Cardiac fibroblast (primary cell): ENCODE results near the gene CCDC149.
A peak's percentile ranks its signal among the peaks of the same experiment; 100 is the strongest.

Experiments
- DNase-seq, 2 donors: peaks; one replicate each; pipeline versions ENCODE4 v3.0.0 to v3.0.0-alpha.2; 2010; ENCODE audit warnings: low read depth in 2 of 2
- H3K4me3 ChIP-seq, 2 donors: replicated peaks in 1 of 2; 1 replicate in 1 of 2; 2 replicates in 1 of 2; pipeline ENCODE4 v1.5.1; 2011; ENCODE audit warnings: low read depth in 2 of 2, low read length in 2 of 2, mild to moderate bottlenecking in 2 of 2, moderate library complexity in 1 of 2
- CTCF ChIP-seq: IDR thresholded peaks from one replicate; pipeline ENCODE4 v1.5.1; 2011; ENCODE audit warnings: low read depth, mild to moderate bottlenecking, low read length, inconsistent platforms

The CCDC149 gene

GRCh38 chr4:24887881-24888430 is 24.9 kb downstream of the CCDC149 start:
- TF ChIP-seq CTCF: no peak
- no peak for DNase-seq
- no peak overlapping the region for H3K4me3 ChIP-seq

- DNase-seq: no peak
- H3K4me3 ChIP-seq: no peak overlapping the region
- TF ChIP-seq CTCF: no peak
These were observed 26.2 kb downstream of the CCDC149 start for GRCh38 chr4:24886596-24886995.

- DNase-seq: peak in 1 of 2 donors; percentile 5
- no peak for TF ChIP-seq CTCF
These were observed 27.5 kb downstream of the CCDC149 start for GRCh38 chr4:24885342-24885741.

GRCh38 chr4:24884902-24885301 is 27.9 kb downstream of the CCDC149 start:
- no peak for DNase-seq
- no peak for TF ChIP-seq CTCF
- H3K4me3 ChIP-seq: no peak overlapping the region

More at GRCh38 chr4:24885342-24885741, 27.5 kb downstream of the CCDC149 start:
- no peak overlapping the region for H3K4me3 ChIP-seq

GRCh38 chr4:24881508-24882196 is 31.2 kb downstream of the CCDC149 start:
- TF ChIP-seq CTCF: no peak
- H3K4me3 ChIP-seq: no peak overlapping the region
- no peak for DNase-seq

GRCh38 chr4:24880186-24880585 is 32.7 kb downstream of the CCDC149 start:
- TF ChIP-seq CTCF: no peak
- DNase-seq: no peak
- no peak overlapping the region for H3K4me3 ChIP-seq

GRCh38 chr4:24878636-24879016 is 34.2 kb downstream of the CCDC149 start:
- DNase-seq: no peak
- no peak overlapping the region for H3K4me3 ChIP-seq
- TF ChIP-seq CTCF: no peak
